GM12878 (cell line): ENCODE data around the gene ASPG. TPM values are rescaled to one million over a fixed set of nuclear protein-coding genes. Genes with fewer than 3 reads are reported as not detected.

ENCODE experiments used
- ATAC-seq: fragments of 200-7000 bp; cut with Tn5 transposase; 3 replicates; pipeline ENCODE4 v1.9.1; 2020; ENCODE audit warnings: mild to moderate bottlenecking, moderate library complexity
- BruUV-seq: library from RNA; stranded (reverse); fragments of 400-500 nt; replicated peaks from 2 replicates; lab custom pipeline; 2021; lab: Mats Ljungman, UMichigan
- CTCF ChIA-PET: fragments of 300-600 bp; sonication (Branson Sonifier 250); formaldehyde crosslinking; extraction: SDS; loops from one replicate; lab custom pipeline; 2021; ENCODE audit warnings: inconsistent platforms; lab: Yijun Ruan, JAX
- POLR2A ChIA-PET: fragments of 350-600 bp; formaldehyde crosslinking; extraction: SDS; loops from one replicate; lab custom pipeline; 2021; ENCODE audit warnings: inconsistent platforms; lab: Charles Lee
- RAD21 ChIA-PET: fragments of 300-600 bp; sonication (Branson Sonifier 250); formaldehyde crosslinking; loops from one replicate; lab custom pipeline; 2023; ENCODE audit warnings: antibody characterized with exemption; ENCODE audit not compliant: unreplicated experiment; lab: Charles Lee
- SMC1A ChIA-PET: fragments of 300-600 bp; sonication (Branson Sonifier 250); formaldehyde crosslinking; loops from one replicate; lab custom pipeline; 2023; ENCODE audit not compliant: unreplicated experiment, uncharacterized antibody; lab: Charles Lee
- DNase-seq: peaks from one replicate; pipeline ENCODE4 v3.0.0-alpha.2; 2011; ENCODE audit warnings: low read depth, low spot score
- FAIRE-seq: peaks from 3 replicates; lab custom pipeline; 2011; peaks lifted over from hg19 to GRCh38; lab: Jason Lieb, UNC
- H2AFZ ChIP-seq: 2 replicates; pipeline ENCODE4 v1.6.0; 2011; ENCODE audit warnings: low read depth, low read length, control low read depth; ENCODE audit not compliant: control insufficient read depth
- H3K27ac ChIP-seq: 2 replicates; pipeline ENCODE4 v1.5.1; 2011; ENCODE audit warnings: control low read depth; ENCODE audit not compliant: control insufficient read depth, insufficient read depth
- H3K27me3 ChIP-seq, 2 experiments: replicated peaks in 1 of 2; 2 replicates each; pipeline versions ENCODE4 v1.6.0 to v1.6.1; 2011; ENCODE audit warnings: low read length in 1 of 2; ENCODE audit not compliant: control insufficient read depth in 2 of 2, insufficient read depth in 2 of 2
- H3K36me3 ChIP-seq, 2 experiments: 2 replicates each; pipeline ENCODE4 v1.5.1; 2011; ENCODE audit warnings: low read length in 1 of 2; ENCODE audit not compliant: control insufficient read depth in 2 of 2, insufficient read depth in 2 of 2
- H3K4me1 ChIP-seq: 2 replicates; pipeline ENCODE4 v1.6.1; 2011; ENCODE audit warnings: mild to moderate bottlenecking, low read length, moderate library complexity, mixed read lengths; ENCODE audit not compliant: control insufficient read depth, insufficient read depth
- H3K4me2 ChIP-seq: 2 replicates; pipeline ENCODE4 v1.6.0; 2011; ENCODE audit warnings: control low read depth; ENCODE audit not compliant: control insufficient read depth, insufficient read depth
- H3K4me3 ChIP-seq: fragments of 200-600 bp; sonication (generic); 2 replicates; pipeline ENCODE4 v1.5.1; 2016
- H3K79me2 ChIP-seq: 2 replicates; pipeline ENCODE4 v1.6.0; 2011; ENCODE audit warnings: low read length; ENCODE audit not compliant: control insufficient read depth, insufficient read depth
- H3K9ac ChIP-seq: 2 replicates; pipeline ENCODE4 v1.8.0; 2011; ENCODE audit warnings: low read length, control low read depth, mixed read lengths; ENCODE audit not compliant: control insufficient read depth, insufficient read depth
- H3K9me3 ChIP-seq: replicated peaks from 3 replicates; pipeline ENCODE4 v1.5.1; 2011; ENCODE audit warnings: mild to moderate bottlenecking, low read length; ENCODE audit not compliant: control insufficient read depth, insufficient read depth
- H4K20me1 ChIP-seq: 2 replicates; pipeline ENCODE4 v1.6.0; 2011; ENCODE audit not compliant: control insufficient read depth, insufficient read depth
- ASH2L ChIP-seq: fragments of 300-600, 200-600 bp; sonication (generic); IDR thresholded peaks from 2 replicates; pipeline ENCODE4 v1.6.1; 2017; ENCODE audit warnings: low read depth, mild to moderate bottlenecking, borderline replicate concordance
- BCL3 ChIP-seq: IDR thresholded peaks from 2 replicates; pipeline ENCODE4 v1.6.1; 2011; ENCODE audit warnings: borderline replicate concordance, low read depth, mild to moderate bottlenecking, moderate library complexity, low read length; ENCODE audit not compliant: insufficient read depth, poor library complexity, severe bottlenecking
- BMI1 ChIP-seq: fragments of 450-650 bp; IDR thresholded peaks from 2 replicates; pipeline ENCODE4 v1.6.1; 2016; ENCODE audit warnings: mild to moderate bottlenecking, moderate library complexity, borderline replicate concordance
- CREM ChIP-seq: IDR thresholded peaks from 2 replicates; pipeline ENCODE4 v1.6.1; 2014; ENCODE audit warnings: antibody characterized with exemption, low read depth
- CUX1 ChIP-seq: IDR thresholded peaks from 2 replicates; pipeline ENCODE4 v1.6.1; 2012; ENCODE audit warnings: improper control_type of control experiment, low read depth, low read length; ENCODE audit not compliant: insufficient replicate concordance
- E4F1 ChIP-seq: fragments of 450-650 bp; IDR thresholded peaks from 2 replicates; pipeline ENCODE4 v1.6.1; 2018; ENCODE audit warnings: borderline replicate concordance, mild to moderate bottlenecking; ENCODE audit not compliant: partially characterized antibody
- GABPA ChIP-seq: IDR thresholded peaks from 2 replicates; pipeline ENCODE4 v1.6.1; 2014; ENCODE audit warnings: antibody characterized with exemption, low read depth, mild to moderate bottlenecking, inconsistent platforms
- HDAC2 ChIP-seq: fragments of 200-600 bp; sonication (generic); IDR thresholded peaks from 2 replicates; pipeline ENCODE4 v1.6.1; 2017
- IKZF2 ChIP-seq, 2 experiments: fragments of 450-650 bp; IDR thresholded peaks; 2 replicates each; pipeline ENCODE4 v1.6.1; 2017; ENCODE audit warnings: mild to moderate bottlenecking in 2 of 2, moderate library complexity in 2 of 2
- NR2C2 ChIP-seq: IDR thresholded peaks from 2 replicates; pipeline ENCODE4 v1.6.1; 2011; ENCODE audit warnings: borderline replicate concordance, low read depth; ENCODE audit not compliant: control insufficient read depth, insufficient read length
- PKNOX1 ChIP-seq: fragments of 450-650 bp; IDR thresholded peaks from 2 replicates; pipeline ENCODE4 v1.6.1; 2016; ENCODE audit warnings: mild to moderate bottlenecking
- RELA ChIP-seq: fragments of 450-650 bp; IDR thresholded peaks from 2 replicates; pipeline ENCODE4 v1.8.0; 2014; ENCODE audit warnings: borderline replicate concordance; ENCODE audit not compliant: partially characterized antibody
- SMC3 ChIP-seq: IDR thresholded peaks from 2 replicates; pipeline ENCODE4 v1.6.1; 2011; ENCODE audit warnings: low read length, improper control_type of control experiment, borderline replicate concordance
- SRF ChIP-seq, 2 experiments: IDR thresholded peaks; 2 replicates each; pipeline ENCODE4 v1.6.1; 2011; ENCODE audit warnings: low read depth in 2 of 2, low read length in 2 of 2, mild to moderate bottlenecking in 1 of 2, moderate library complexity in 1 of 2
- WGBS: methylation state at CpG from one replicate; pipeline ENCODE4 v1.1.6; 2016; ENCODE audit warnings: low lambda C conversion rate; ENCODE audit not compliant: insufficient replicate concordance, insufficient coverage; ENCODE audit errors: missing lambda C conversion rate; 5-methylcytosine and 5-hydroxymethylcytosine counted together
- in situ Hi-C: fragments of 300-500 bp; cut with MboI; formaldehyde crosslinking; loops from 9 replicates; pipeline ENCODE4 v1.14.3; 2018; ENCODE audit warnings: mixed read lengths
- intact Hi-C: fragments of 100-400 bp; cut with micrococcal nuclease; formaldehyde crosslinking; loops from one replicate; pipeline ENCODE4 v1.14.2; 2022; ENCODE audit not compliant: unreplicated experiment
- polyA plus RNA-seq, 11 experiments: library from polyadenylated mRNA; depleted of rRNA in 4 of 11; unstranded in 6 of 11; stranded (reverse) in 5 of 11; fragments of >200 nt; fragmentation: Nextera tagmentation in 4 of 11; fragmentation: Illumina TruSeq in 1 of 11; extraction: Ambion mirVana in 4 of 11; extraction: Trizol in 1 of 11; gene quantifications; 1 replicate in 1 of 11; 2 replicates in 10 of 11; pipeline versions ENCODE4 v1.2.1 to v1.2.3, GENCODE V29; 2011 to 2016; ENCODE audit warnings: inconsistent platforms in 2 of 11, missing spikeins in 2 of 11, low read depth in 1 of 11
- total RNA-seq, 4 experiments: library from RNA; depleted of rRNA in 3 of 4; stranded (reverse); fragments of >200 nt in 3 of 4; fragmentation: Illumina TruSeq in 1 of 4; extraction: Trizol in 1 of 4; gene quantifications; 2 replicates each; pipeline versions ENCODE4 v1.2.1 to v1.2.3, GENCODE V29; 2013 to 2021

The ASPG gene
- total and polyA plus RNA-seq, 10 of the 15 experiments (the other 5 are each of a cell fraction or from before 2014, with no cell fraction given): not detected

GRCh38 chr14:104101086-104101621, 15.7 kb downstream of the ASPG start:
- no peak for DNase-seq
- Histone ChIP-seq H3K36me3 (no peaks in the 10 kb centered on the region), H3K9ac (no peak overlapping the region), H2AFZ (no peak overlapping the region), H3K27ac (no peak overlapping the region), H4K20me1 (no peaks in the 10 kb centered on the region), H3K9me3 (no peaks in the 10 kb centered on the region), H3K4me1 (no peaks in the 10 kb centered on the region), H3K4me3 (no peak overlapping the region), H3K4me2 (no peak overlapping the region), H3K27me3 (0 out of 4 replicates have a peak, but pooled peaks cover 0 to 1% of the 10 kb centered on the region in 2 experiments), H3K79me2 (no peaks in the 10 kb centered on the region)
- POLR2A ChIA-PET: no interaction called here
- RAD21 ChIA-PET: no interaction called here
- SMC1A ChIA-PET: no interaction called here
- ATAC-seq: no peak
- BruUV-seq: no TSS peak
- 17% methylated on average over 15 of the region's 16 CpGs for WGBS
- no peak for FAIRE-seq
- in situ Hi-C loops: no loop called here
- CTCF ChIA-PET: no interaction called here
- intact Hi-C loops: no loop called here
- TF ChIP-seq ASH2L (no peak), BCL3 (no peak), BMI1 (no peak), GABPA (no peak), SRF (IDR thresholded peaks at IDR 0.05; ENCODE audit: low read depth in 2 of 2, low read length in 2 of 2) (no peak), CREM (no peak), IKZF2 (IDR thresholded peaks at IDR 0.05) (no peak), CUX1 (no peak), RELA (no peak), PKNOX1 (no peak), SMC3 (no peak), NR2C2 (no peak), HDAC2 (no peak), E4F1 (no peak)
